Smooth muscle cell of the umbilical artery (primary cell): ENCODE measurements around the gene SCAF4. TPM values are rescaled to one million over a fixed set of nuclear protein-coding genes. Genes with fewer than 3 reads are reported as not detected.

Source experiments
- total RNA-seq: library from RNA; depleted of rRNA; stranded (reverse); fragments of >200 nt; gene quantifications from 2 replicates; pipeline ENCODE4 v1.2.3, GENCODE V29; 2014

Gene SCAF4, protein sequence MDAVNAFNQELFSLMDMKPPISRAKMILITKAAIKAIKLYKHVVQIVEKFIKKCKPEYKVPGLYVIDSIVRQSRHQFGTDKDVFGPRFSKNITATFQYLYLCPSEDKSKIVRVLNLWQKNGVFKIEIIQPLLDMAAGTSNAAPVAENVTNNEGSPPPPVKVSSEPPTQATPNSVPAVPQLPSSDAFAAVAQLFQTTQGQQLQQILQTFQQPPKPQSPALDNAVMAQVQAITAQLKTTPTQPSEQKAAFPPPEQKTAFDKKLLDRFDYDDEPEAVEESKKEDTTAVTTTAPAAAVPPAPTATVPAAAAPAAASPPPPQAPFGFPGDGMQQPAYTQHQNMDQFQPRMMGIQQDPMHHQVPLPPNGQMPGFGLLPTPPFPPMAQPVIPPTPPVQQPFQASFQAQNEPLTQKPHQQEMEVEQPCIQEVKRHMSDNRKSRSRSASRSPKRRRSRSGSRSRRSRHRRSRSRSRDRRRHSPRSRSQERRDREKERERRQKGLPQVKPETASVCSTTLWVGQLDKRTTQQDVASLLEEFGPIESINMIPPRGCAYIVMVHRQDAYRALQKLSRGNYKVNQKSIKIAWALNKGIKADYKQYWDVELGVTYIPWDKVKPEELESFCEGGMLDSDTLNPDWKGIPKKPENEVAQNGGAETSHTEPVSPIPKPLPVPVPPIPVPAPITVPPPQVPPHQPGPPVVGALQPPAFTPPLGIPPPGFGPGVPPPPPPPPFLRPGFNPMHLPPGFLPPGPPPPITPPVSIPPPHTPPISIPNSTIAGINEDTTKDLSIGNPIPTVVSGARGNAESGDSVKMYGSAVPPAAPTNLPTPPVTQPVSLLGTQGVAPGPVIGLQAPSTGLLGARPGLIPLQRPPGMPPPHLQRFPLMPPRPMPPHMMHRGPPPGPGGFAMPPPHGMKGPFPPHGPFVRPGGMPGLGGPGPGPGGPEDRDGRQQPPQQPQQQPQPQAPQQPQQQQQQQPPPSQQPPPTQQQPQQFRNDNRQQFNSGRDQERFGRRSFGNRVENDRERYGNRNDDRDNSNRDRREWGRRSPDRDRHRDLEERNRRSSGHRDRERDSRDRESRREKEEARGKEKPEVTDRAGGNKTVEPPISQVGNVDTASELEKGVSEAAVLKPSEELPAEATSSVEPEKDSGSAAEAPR
- 3.9 and 7.4 TPM in 2 replicates for total RNA-seq

GRCh38 chr21:31731857-31732596 is at the start of gene SCAF4:
Gene SCAF4, minus strand, starts transcription at chr21:31732118. Its CDS starts 426 bp downstream, at chr21:31731692.

DNA sequence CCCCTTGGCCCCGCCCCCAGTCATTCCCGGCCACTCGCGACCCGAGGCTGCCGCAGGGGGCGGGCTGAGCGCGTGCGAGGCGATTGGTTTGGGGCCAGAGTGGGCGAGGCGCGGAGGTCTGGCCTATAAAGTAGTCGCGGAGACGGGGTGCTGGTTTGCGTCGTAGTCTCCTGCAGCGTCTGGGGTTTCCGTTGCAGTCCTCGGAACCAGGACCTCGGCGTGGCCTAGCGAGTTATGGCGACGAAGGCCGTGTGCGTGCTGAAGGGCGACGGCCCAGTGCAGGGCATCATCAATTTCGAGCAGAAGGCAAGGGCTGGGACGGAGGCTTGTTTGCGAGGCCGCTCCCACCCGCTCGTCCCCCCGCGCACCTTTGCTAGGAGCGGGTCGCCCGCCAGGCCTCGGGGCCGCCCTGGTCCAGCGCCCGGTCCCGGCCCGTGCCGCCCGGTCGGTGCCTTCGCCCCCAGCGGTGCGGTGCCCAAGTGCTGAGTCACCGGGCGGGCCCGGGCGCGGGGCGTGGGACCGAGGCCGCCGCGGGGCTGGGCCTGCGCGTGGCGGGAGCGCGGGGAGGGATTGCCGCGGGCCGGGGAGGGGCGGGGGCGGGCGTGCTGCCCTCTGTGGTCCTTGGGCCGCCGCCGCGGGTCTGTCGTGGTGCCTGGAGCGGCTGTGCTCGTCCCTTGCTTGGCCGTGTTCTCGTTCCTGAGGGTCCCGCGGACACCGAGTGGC is 72.2 kb downstream of the SCAF4 start, which contains the start of gene SOD1:
SOD1 (plus strand) TSS at position 158 of the 723 bp plus-strand sequence; CDS start at position 235, 77 bp downstream.

Other genes with a start within 250 kb of the SCAF4 start
- 241 and 260 TPM in 2 replicates for gene SOD1, start 72.4 kb downstream of the SCAF4 start, total RNA-seq
- not detected in 2 replicates for gene HUNK, start 140.9 kb upstream of the SCAF4 start, total RNA-seq